ENCODE results near the gene LUZP4.

GRCh38 chrX:115345615-115346014 is 56.1 kb downstream of the LUZP4 start:
- TF ChIP-seq USF2 (IDR thresholded peaks at IDR 0.05; ENCODE audit: borderline replicate concordance, low read depth, low read length) (no peak), ATF2 (IDR thresholded peaks at IDR 0.05; ENCODE audit: low read length) (no peak), POLR2A (IDR thresholded peaks at IDR 0.05; ENCODE audit: low read depth, low read length) (no peak), TCF12 (IDR thresholded peaks at IDR 0.05; ENCODE audit: low read depth, low read length) (no peak), ZBTB33 (IDR thresholded peaks at IDR 0.05) (no peak), EP300 (IDR thresholded peaks at IDR 0.05; ENCODE audit: borderline replicate concordance in 1 of 2, control insufficient read depth in 1 of 2, low read depth in 2 of 2, low read length in 2 of 2) (no peak), SP1 (IDR thresholded peaks at IDR 0.05; ENCODE audit: low read depth, low read length) (no peak), TCF3 (IDR thresholded peaks at IDR 0.05; ENCODE audit: borderline replicate concordance, insufficient read depth, low read depth, low read length) (no peak), CTCF (IDR thresholded peaks at IDR 0.05 in 2 of 3, conservative IDR thresholded peaks at IDR 0.05 in 1 of 3; ENCODE audit: control insufficient read depth in 2 of 3, extremely low read depth in 1 of 3, insufficient read depth in 1 of 3, low read depth in 3 of 3, low read length in 3 of 3) (no peak), POLR2AphosphoS5 (IDR thresholded peaks at IDR 0.05; ENCODE audit: low read length) (no peak), EGR1 (IDR thresholded peaks at IDR 0.05; ENCODE audit: borderline replicate concordance in 1 of 2, low read depth in 2 of 2, low read length in 2 of 2) (no peak), ZNF687 (IDR thresholded peaks at IDR 0.05) (no peak), TBL1XR1 (IDR thresholded peaks at IDR 0.05; ENCODE audit: low read depth, low read length) (no peak), RAD21 (IDR thresholded peaks at IDR 0.05; ENCODE audit: insufficient read depth, low read depth, low read length) (no peak)
